GM23338 (cell line): Measurements from ENCODE around the gene GABRQ. TPM values are rescaled to one million over a fixed set of nuclear protein-coding genes. Genes with fewer than 3 reads are reported as not detected.

ENCODE experiments used
- ATAC-seq: fragments of 200-7000 bp; cut with Tn5 transposase; 3 replicates; pipeline ENCODE4 v1.9.1; 2020
- DNase-seq: peaks from one replicate; pipeline ENCODE4 v3.0.0-alpha.2; 2015; ENCODE audit warnings: low spot score
- H2AFZ ChIP-seq: fragments of 200-600 bp; sonication (generic); 2 replicates; pipeline ENCODE4 v1.8.0; 2016; ENCODE audit warnings: antibody characterized with exemption, mild to moderate bottlenecking, moderate library complexity
- H3F3A ChIP-seq: fragments of 200-600 bp; sonication (generic); replicated peaks from 2 replicates; pipeline ENCODE4 v1.8.0; 2017; ENCODE audit warnings: antibody characterized with exemption, mixed run types, low read depth
- H3K27ac ChIP-seq: fragments of 200-600 bp; sonication (generic); 2 replicates; pipeline ENCODE4 v1.6.1; 2016; ENCODE audit warnings: low read depth
- H3K27me3 ChIP-seq: fragments of 200-600 bp; sonication (generic); 2 replicates; pipeline ENCODE4 v1.8.0; 2016; ENCODE audit warnings: mild to moderate bottlenecking, mixed run types, moderate library complexity; ENCODE audit not compliant: insufficient read depth
- H3K36me3 ChIP-seq: fragments of 200-600 bp; sonication (generic); 2 replicates; pipeline ENCODE4 v1.8.0; 2016; ENCODE audit warnings: mild to moderate bottlenecking; ENCODE audit not compliant: insufficient read depth
- H3K4me1 ChIP-seq: fragments of 200-600 bp; sonication (generic); 2 replicates; pipeline ENCODE4 v1.8.0; 2016; ENCODE audit warnings: mild to moderate bottlenecking, moderate library complexity; ENCODE audit not compliant: insufficient read depth
- H3K4me2 ChIP-seq: fragments of 200-600 bp; sonication (generic); 2 replicates; pipeline ENCODE4 v1.7.1; 2017; ENCODE audit warnings: mixed run types
- H3K4me3 ChIP-seq: fragments of 200-600 bp; sonication (generic); 2 replicates; pipeline ENCODE4 v1.6.1; 2016; ENCODE audit warnings: mixed run types
- H3K79me2 ChIP-seq: fragments of 200-600 bp; sonication (generic); replicated peaks from 2 replicates; pipeline ENCODE4 v1.8.0; 2017; ENCODE audit warnings: mild to moderate bottlenecking; ENCODE audit not compliant: insufficient read depth
- H3K9me2 ChIP-seq: fragments of 200-600 bp; sonication (generic); 2 replicates; pipeline ENCODE4 v1.8.0; 2017; ENCODE audit not compliant: insufficient read depth
- H4K20me1 ChIP-seq: fragments of 200-600 bp; sonication (generic); replicated peaks from 2 replicates; pipeline ENCODE4 v1.8.0; 2017; ENCODE audit warnings: mild to moderate bottlenecking; ENCODE audit not compliant: insufficient read depth
- H3K27ac Mint-ChIP-seq: 2 replicates; pipeline ENCODE4 v1.8.0; 2020; ENCODE audit warnings: inconsistent platforms, mild to moderate bottlenecking, moderate library complexity, mixed read lengths
- H3K27me3 Mint-ChIP-seq: 3 replicates; pipeline ENCODE4 v1.8.0; 2022; ENCODE audit warnings: low read depth, mild to moderate bottlenecking, moderate library complexity, mixed read lengths, inconsistent platforms; ENCODE audit not compliant: insufficient read depth, poor library complexity
- H3K36me3 Mint-ChIP-seq: 3 replicates; pipeline ENCODE4 v1.8.0; 2021; ENCODE audit warnings: low read depth, mild to moderate bottlenecking, inconsistent platforms, moderate library complexity, mixed read lengths
- H3K4me1 Mint-ChIP-seq: 3 replicates; pipeline ENCODE4 v1.8.0; 2020; ENCODE audit warnings: mild to moderate bottlenecking, inconsistent platforms, mixed read lengths
- H3K4me3 Mint-ChIP-seq: 3 replicates; pipeline ENCODE4 v1.8.0; 2021; ENCODE audit warnings: moderate library complexity, mild to moderate bottlenecking, inconsistent platforms, mixed read lengths
- H3K9me3 Mint-ChIP-seq: 3 replicates; pipeline ENCODE4 v1.8.0; 2020; ENCODE audit warnings: moderate library complexity, mild to moderate bottlenecking, inconsistent platforms, mixed read lengths
- CREB1 ChIP-seq: fragments of 250-450 bp; sonication (Bioruptor Pico); IDR thresholded peaks from 2 replicates; pipeline ENCODE4 v1.5.0; 2020; ENCODE audit warnings: low read depth, mild to moderate bottlenecking, moderate library complexity
- CTCF ChIP-seq, 2 experiments: fragments of 200-600 bp in 1 of 2; sonication (generic) in 1 of 2; conservative IDR thresholded peaks; 2 replicates each; pipeline versions ENCODE4 v1.5.1 to v1.6.1; 2016 to 2017; ENCODE audit warnings: antibody characterized with exemption in 2 of 2, low read depth in 2 of 2, mild to moderate bottlenecking in 2 of 2, moderate library complexity in 1 of 2
- ETS1 ChIP-seq: IDR thresholded peaks from 2 replicates; pipeline ENCODE4 v1.6.1; 2016; ENCODE audit warnings: antibody characterized with exemption
- EZH2 ChIP-seq: fragments of 200-600 bp; sonication (generic); IDR thresholded peaks from one replicate; pipeline ENCODE4 v1.8.0; 2017; ENCODE audit warnings: antibody characterized with exemption, mild to moderate bottlenecking, low read depth; ENCODE audit not compliant: unreplicated experiment
- EZH2phosphoT487 ChIP-seq: fragments of 200-600 bp; sonication (generic); IDR thresholded peaks from one replicate; pipeline ENCODE4 v1.8.1; 2018; ENCODE audit warnings: antibody characterized with exemption; ENCODE audit not compliant: unreplicated experiment
- JUNB ChIP-seq: IDR thresholded peaks from one replicate; pipeline ENCODE4 v1.6.1; 2016; ENCODE audit warnings: antibody characterized with exemption; ENCODE audit not compliant: unreplicated experiment
- NANOG ChIP-seq: IDR thresholded peaks from 2 replicates; pipeline ENCODE4 v1.6.1; 2016; ENCODE audit warnings: antibody characterized with exemption, borderline replicate concordance
- POLR2AphosphoS5 ChIP-seq: IDR thresholded peaks from 2 replicates; pipeline ENCODE4 v1.6.1; 2016; ENCODE audit warnings: antibody characterized with exemption, low read depth
- REST ChIP-seq: IDR thresholded peaks from one replicate; pipeline ENCODE4 v1.6.1; 2018; ENCODE audit warnings: antibody characterized with exemption; ENCODE audit not compliant: unreplicated experiment
- STAT1 ChIP-seq: IDR thresholded peaks from one replicate; pipeline ENCODE4 v1.6.1; 2016; ENCODE audit warnings: antibody characterized with exemption; ENCODE audit not compliant: unreplicated experiment
- ZNF114 ChIP-seq: fragments of 250-450 bp; sonication (Bioruptor Pico); IDR thresholded peaks from 2 replicates; pipeline ENCODE4 v1.5.0; 2020; ENCODE audit warnings: mild to moderate bottlenecking, moderate library complexity
- ZNF331 ChIP-seq: fragments of 250-450 bp; sonication (Bioruptor Pico); IDR thresholded peaks from 2 replicates; pipeline ENCODE4 v1.5.0; 2020; ENCODE audit warnings: low read depth, mild to moderate bottlenecking, moderate library complexity
- ZNF462 ChIP-seq: fragments of 250-450 bp; sonication (Bioruptor Pico); IDR thresholded peaks from 2 replicates; pipeline ENCODE4 v1.5.0; 2020; ENCODE audit warnings: mild to moderate bottlenecking, moderate library complexity
- polyA plus RNA-seq: library from polyadenylated mRNA; unstranded; fragments of >200 nt; fragmentation: Nextera tagmentation; extraction: Ambion mirVana; gene quantifications from 2 replicates; pipeline ENCODE4 v1.2.1, GENCODE V29; 2016
- total RNA-seq: library from RNA; depleted of rRNA; stranded (reverse); fragments of >200 nt; shearing (Covaris generic); gene quantifications from 2 replicates; pipeline ENCODE4 v1.2.3, GENCODE V29; 2014

The GABRQ gene
- total and polyA plus RNA-seq, 2 experiments from 2014 or later = 2.2 to 7.8 TPM

- H3K4me1 Mint-ChIP-seq = peaks cover 34% of the 10 kb centered on the region
- H3K27me3 Mint-ChIP-seq = peaks cover 12% of the 10 kb centered on the region
- no peak for DNase-seq
- no peak overlapping the region for H2AFZ ChIP-seq
- no peak overlapping the region for H3K27ac ChIP-seq
- H4K20me1 ChIP-seq = no peaks in the 10 kb centered on the region
- no peak overlapping the region for H3K4me3 Mint-ChIP-seq
- H3K36me3 ChIP-seq = no peaks in the 10 kb centered on the region; the same call in 1 of the 2 replicates
- no peak for ATAC-seq
- peaks cover 32% of the 10 kb centered on the region for H3K4me1 ChIP-seq
- H3K4me2 ChIP-seq = no peak overlapping the region
- H3F3A ChIP-seq = no peaks in the 10 kb centered on the region
- no peak overlapping the region for H3K27ac Mint-ChIP-seq
- no peaks in the 10 kb centered on the region for H3K9me2 ChIP-seq
- peaks cover 19% of the 10 kb centered on the region for H3K27me3 ChIP-seq
- H3K9me3 Mint-ChIP-seq = no peaks in the 10 kb centered on the region
- H3K79me2 ChIP-seq = no peaks in the 10 kb centered on the region
- TF ChIP-seq REST (no peak), ZNF462 (CRISPR knock-in tag) (no peak), STAT1 (no peak), ETS1 (no peak), EZH2 (no peak), ZNF331 (CRISPR knock-in tag) (no peak), JUNB (no peak), EZH2phosphoT487 (no peak), CTCF (conservative IDR thresholded peaks at IDR 0.05; ENCODE audit: low read depth in 2 of 2) (no peak), ZNF114 (no peak), CREB1 (CRISPR knock-in tag) (no peak), NANOG (no peak), POLR2AphosphoS5 (no peak)
- no peak overlapping the region for H3K4me3 ChIP-seq
- peaks cover 22% of the 10 kb centered on the region for H3K36me3 Mint-ChIP-seq
Measured at GRCh38 chrX:152642931-152643564, 5.4 kb downstream of the GABRQ start.
